ENCODE results near the gene FGF22.
"Not testable (repeated sequence)": the region's sequence is repeated elsewhere in the genome, so short reads cannot be mapped to it uniquely, and the experiment has no call there.

FGF22 gene

DNA sequence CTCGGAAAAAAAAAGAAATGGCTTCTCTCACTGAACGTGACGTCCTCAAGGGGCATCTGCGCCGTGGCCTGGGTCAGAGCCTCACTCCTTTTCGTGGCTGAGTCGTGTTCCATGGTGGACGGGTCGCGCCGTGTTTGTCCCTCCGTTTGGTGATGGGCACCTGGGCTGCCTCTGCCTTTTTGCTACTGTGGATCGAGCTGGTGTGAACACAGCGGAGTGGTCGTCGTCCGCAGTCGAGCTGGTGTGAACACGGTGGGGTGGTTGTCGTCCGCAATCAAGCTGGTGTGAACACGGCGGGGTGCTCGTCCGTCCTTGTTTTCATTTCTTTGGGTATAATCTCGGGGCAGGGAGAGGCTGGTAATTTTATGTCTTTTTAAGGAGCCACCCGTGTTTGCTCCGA lies 38.4 kb upstream of the FGF22 start:
- H3K9ac ChIP-seq (ENCODE audit: low read length), result no peak overlapping the region

DNA sequence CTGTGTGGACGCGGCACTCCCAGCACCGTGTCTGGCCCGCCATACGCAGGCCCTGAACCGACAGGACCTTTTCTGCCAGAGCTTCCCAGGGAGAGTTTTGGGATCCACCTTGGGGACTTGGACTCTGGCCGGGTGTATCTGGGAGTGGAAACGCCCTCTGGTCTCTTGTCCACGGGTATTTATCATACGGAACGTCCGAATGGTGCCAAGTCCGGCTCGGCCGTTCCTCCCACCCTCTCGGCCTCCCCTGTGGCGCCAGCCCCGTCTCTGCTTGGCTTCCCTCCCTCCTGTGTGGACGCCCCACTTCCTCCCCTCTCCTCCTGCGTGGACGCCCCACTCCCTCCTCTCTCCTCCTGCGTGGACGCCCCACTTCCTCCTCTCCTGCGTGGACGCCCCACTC lies 37.9 kb upstream of the FGF22 start:
- Histone ChIP-seq H3K27me3 (ENCODE audit: control insufficient read depth, insufficient read depth, low read length) (no peaks in the 10 kb centered on the region), H3K27ac (ENCODE audit: low read depth, low read length) (no peak overlapping the region), H3K4me1 (ENCODE audit: control insufficient read depth, insufficient read depth, low read length) (no peaks in the 10 kb centered on the region), H3K36me3 (ENCODE audit: control insufficient read depth, insufficient read depth, low read length) (no peaks in the 10 kb centered on the region), H3K9ac (ENCODE audit: low read length) (no peak overlapping the region), H3K4me3 (ENCODE audit: low read length) (no peak overlapping the region)

More for the DNA sequence above, 38.4 kb upstream of the FGF22 start:
- Histone ChIP-seq H3K27me3 (ENCODE audit: control insufficient read depth, insufficient read depth, low read length) (no peaks in the 10 kb centered on the region), H3K36me3 (ENCODE audit: control insufficient read depth, insufficient read depth, low read length) (no peaks in the 10 kb centered on the region), H3K4me1 (ENCODE audit: control insufficient read depth, insufficient read depth, low read length) (no peaks in the 10 kb centered on the region), H3K27ac (ENCODE audit: low read depth, low read length) (no peak overlapping the region), H3K4me3 (ENCODE audit: low read length) (no peak overlapping the region)

DNA sequence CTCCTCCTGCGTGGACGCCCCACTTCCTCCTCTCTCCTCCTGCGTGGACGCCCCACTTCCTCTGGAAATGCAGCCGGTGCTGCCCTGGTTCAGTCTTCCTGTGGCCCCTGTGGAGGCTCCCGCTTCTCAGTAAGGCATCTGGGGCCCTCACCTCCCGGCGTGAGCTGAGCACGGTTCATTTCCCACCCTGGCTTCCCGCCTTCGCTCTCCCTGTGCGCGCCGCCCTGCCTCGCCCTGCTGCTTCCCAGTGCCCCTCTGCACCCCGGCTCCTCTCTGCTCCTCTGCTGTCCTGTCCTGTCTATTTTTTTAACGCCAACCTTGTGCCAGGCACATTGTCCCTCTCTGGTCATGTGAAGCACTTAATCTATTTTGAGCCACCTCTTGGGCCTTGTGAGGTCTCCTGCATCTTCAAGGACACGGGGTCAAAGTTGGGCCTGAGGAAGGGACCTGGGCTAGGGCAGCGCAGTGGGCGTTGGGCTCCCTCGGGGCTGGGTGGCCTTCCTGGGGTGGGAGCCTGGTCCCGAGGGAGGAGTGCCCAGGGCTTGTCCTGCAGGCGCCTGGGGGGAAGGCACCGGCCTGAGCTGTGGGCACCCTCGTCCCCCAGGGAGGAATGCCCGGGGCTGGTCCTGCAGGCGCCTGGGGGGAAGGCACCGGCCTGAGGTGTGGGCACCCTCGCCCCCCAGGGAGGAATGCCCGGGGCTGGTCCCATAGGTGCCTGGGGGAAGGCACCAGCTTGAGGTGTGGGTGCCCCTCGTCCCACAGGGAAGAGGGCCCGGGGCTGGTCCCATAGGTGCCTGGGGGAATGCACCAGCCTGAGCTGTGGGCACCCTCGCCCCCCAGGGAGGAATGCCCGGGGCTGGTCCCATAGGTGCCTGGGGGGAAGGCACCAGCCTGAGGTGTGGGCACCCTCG lies 37.0 kb upstream of the FGF22 start:
- Histone ChIP-seq H3K36me3 (ENCODE audit: control insufficient read depth, insufficient read depth, low read length) (no peaks in the 10 kb centered on the region), H3K9ac (ENCODE audit: low read length) (no peak overlapping the region), H3K4me3 (ENCODE audit: low read length) (no peak overlapping the region), H3K4me1 (ENCODE audit: control insufficient read depth, insufficient read depth, low read length) (no peaks in the 10 kb centered on the region), H3K27ac (ENCODE audit: low read depth, low read length) (no peak overlapping the region), H3K27me3 (ENCODE audit: control insufficient read depth, insufficient read depth, low read length) (no peaks in the 10 kb centered on the region)

DNA sequence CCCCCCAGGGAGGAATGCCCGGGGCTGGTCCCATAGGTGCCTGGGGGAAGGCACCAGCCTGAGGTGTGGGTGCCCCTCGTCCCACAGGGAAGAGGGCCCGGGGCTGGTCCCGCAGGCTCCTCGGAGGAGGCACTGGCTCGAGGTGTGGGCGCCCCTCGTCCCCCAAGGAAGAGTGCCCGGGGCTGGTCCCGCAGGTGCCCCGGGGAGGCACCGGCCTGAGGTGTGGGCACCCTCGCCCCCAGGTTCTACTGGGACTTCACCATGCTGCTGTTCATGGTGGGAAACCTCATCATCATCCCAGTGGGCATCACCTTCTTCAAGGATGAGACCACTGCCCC lies 36.4 kb upstream of the FGF22 start:
- not testable (repeated sequence) for H3K4me3 ChIP-seq (ENCODE audit: low read length); H3K27ac ChIP-seq (ENCODE audit: low read depth, low read length); H3K4me1 ChIP-seq (ENCODE audit: control insufficient read depth, insufficient read depth, low read length); H3K36me3 ChIP-seq (ENCODE audit: control insufficient read depth, insufficient read depth, low read length); H3K27me3 ChIP-seq (ENCODE audit: control insufficient read depth, insufficient read depth, low read length); H3K9ac ChIP-seq (ENCODE audit: low read length)

DNA sequence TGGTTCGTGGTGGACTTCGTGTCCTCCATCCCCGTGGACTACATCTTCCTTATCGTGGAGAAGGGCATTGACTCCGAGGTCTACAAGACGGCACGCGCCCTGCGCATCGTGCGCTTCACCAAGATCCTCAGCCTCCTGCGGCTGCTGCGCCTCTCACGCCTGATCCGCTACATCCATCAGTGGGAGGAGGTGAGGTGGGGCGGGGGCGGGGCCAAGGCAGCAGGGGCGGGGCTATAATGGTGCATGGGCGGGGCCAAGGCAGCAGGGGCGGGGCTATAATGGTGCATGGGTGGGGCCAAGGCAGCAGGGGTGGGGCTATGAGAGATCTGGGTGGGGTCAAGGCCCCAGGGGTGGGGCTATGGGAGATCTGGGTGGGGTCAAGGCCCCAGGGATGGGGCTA lies 35.9 kb upstream of the FGF22 start:
- H3K27me3 ChIP-seq (ENCODE audit: control insufficient read depth, insufficient read depth, low read length); H3K27ac ChIP-seq (ENCODE audit: low read depth, low read length); H3K4me1 ChIP-seq (ENCODE audit: control insufficient read depth, insufficient read depth, low read length): not testable (repeated sequence)

DNA sequence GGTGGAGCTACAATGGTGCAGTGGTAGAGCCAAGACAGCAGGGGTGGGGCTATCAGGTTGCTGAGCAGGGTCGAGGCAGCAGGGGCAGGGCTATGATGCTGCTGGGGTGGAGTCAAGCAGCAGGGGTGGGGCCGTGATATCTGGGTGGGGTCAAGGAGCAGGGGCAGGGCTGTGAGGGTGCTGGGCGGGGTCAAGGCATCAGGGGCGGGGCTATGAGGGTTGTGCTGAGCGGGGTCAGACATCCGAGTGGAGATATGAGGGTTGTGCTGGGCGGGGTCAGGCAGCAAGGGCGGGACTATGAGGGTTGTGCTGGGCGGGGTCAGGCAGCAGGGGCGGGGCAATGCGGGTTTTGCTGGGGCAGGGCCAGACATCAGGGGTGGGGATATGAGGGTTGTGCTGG lies 35.3 kb upstream of the FGF22 start:
- Histone ChIP-seq H3K27ac (ENCODE audit: low read depth, low read length) (no peak overlapping the region), H3K36me3 (ENCODE audit: control insufficient read depth, insufficient read depth, low read length) (no peaks in the 10 kb centered on the region), H3K4me1 (ENCODE audit: control insufficient read depth, insufficient read depth, low read length) (no peaks in the 10 kb centered on the region), H3K4me3 (ENCODE audit: low read length) (no peak overlapping the region), H3K27me3 (ENCODE audit: control insufficient read depth, insufficient read depth, low read length) (no peaks in the 10 kb centered on the region), H3K9ac (ENCODE audit: low read length) (no peak overlapping the region)

More for the DNA sequence above, 35.9 kb upstream of the FGF22 start:
- not testable (repeated sequence) for H3K9ac ChIP-seq (ENCODE audit: low read length); H3K4me3 ChIP-seq (ENCODE audit: low read length); H3K36me3 ChIP-seq (ENCODE audit: control insufficient read depth, insufficient read depth, low read length)

DNA sequence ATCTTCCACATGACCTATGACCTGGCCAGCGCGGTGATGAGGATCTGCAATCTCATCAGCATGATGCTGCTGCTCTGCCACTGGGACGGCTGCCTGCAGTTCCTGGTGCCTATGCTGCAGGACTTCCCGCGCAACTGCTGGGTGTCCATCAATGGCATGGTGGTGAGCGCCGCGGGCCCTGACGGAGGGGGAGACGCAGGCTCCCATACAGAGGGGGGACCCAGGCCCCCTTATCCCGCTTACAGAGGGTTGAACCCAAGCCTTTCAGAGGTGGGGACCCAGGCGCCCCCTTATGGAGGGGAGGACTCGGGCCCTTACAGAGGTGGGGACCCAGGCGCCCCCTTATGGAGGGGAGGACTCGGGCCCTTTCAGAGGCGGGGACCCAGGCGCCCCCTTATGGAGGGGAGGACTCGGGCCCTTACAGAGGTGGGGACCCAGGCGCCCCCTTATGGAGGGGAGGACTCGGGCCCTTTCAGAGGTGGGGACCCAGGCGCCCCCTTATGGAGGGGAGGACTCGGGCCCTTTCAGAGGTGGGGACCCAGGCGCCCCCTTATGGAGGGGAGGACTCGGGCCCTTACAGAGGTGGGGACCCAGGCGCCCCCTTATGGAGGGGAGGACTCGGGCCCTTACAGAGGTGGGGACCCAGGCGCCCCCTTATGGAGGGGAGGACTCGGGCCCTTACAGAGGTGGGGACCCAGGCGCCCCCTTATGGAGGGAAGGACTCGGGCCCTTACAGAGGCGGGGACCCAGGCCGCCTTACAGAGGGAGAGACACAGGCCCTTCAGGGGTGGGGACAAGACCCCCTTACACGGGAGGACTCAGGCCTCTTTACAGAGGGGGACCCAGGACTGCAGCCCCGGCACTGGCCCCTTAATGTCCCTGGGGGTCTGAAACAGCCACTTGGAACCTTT lies 34.4 kb upstream of the FGF22 start:
- H3K9ac ChIP-seq (ENCODE audit: low read length); H3K4me1 ChIP-seq (ENCODE audit: control insufficient read depth, insufficient read depth, low read length); H3K27me3 ChIP-seq (ENCODE audit: control insufficient read depth, insufficient read depth, low read length); H3K36me3 ChIP-seq (ENCODE audit: control insufficient read depth, insufficient read depth, low read length); H3K4me3 ChIP-seq (ENCODE audit: low read length); H3K27ac ChIP-seq (ENCODE audit: low read depth, low read length): not testable (repeated sequence)

DNA sequence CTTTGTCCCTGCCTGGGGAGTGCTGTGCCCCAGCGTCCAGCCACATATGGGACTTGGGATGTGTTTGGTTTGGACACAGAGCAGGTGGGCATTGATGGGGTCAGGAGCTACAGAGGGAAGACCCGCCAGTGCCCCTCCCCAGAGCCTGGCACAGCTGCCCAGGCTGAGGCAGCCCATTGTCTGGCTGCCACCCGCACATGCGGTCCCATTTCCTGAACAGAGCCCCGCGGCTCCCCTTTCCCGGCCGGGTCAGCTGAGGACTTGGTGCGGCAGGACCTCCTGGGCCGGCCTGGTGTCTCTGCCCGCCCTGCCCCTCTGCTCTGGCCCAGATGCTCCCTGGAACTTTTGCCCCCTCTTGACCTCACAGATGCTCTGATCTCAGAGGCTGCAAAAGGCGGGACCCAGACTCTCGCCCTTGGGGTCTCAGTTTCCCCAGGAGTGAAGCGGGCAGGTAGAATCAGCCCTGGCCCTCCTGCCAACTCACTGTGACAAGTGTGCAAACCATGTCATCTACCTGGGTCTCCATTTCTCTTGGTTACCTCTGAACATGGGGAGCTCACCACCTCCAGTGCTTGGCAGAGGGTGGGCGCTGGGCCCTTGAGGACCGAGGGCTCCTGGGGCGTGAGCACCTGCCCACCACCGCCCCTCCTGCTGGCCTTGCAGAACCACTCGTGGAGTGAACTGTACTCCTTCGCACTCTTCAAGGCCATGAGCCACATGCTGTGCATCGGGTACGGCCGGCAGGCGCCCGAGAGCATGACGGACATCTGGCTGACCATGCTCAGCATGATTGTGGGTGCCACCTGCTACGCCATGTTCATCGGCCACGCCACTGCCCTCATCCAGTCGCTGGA lies 32.2 kb upstream of the FGF22 start:
- H3K4me3 ChIP-seq (ENCODE audit: low read length), result no peak overlapping the region
- H3K4me1 ChIP-seq (ENCODE audit: control insufficient read depth, insufficient read depth, low read length), result no peaks in the 10 kb centered on the region
- H3K36me3 ChIP-seq (ENCODE audit: control insufficient read depth, insufficient read depth, low read length), result no peaks in the 10 kb centered on the region
- H3K27ac ChIP-seq (ENCODE audit: low read depth, low read length), result no peak overlapping the region
- no peaks in the 10 kb centered on the region for H3K27me3 ChIP-seq (ENCODE audit: control insufficient read depth, insufficient read depth, low read length)
- H3K9ac ChIP-seq (ENCODE audit: low read length), result no peak overlapping the region

DNA sequence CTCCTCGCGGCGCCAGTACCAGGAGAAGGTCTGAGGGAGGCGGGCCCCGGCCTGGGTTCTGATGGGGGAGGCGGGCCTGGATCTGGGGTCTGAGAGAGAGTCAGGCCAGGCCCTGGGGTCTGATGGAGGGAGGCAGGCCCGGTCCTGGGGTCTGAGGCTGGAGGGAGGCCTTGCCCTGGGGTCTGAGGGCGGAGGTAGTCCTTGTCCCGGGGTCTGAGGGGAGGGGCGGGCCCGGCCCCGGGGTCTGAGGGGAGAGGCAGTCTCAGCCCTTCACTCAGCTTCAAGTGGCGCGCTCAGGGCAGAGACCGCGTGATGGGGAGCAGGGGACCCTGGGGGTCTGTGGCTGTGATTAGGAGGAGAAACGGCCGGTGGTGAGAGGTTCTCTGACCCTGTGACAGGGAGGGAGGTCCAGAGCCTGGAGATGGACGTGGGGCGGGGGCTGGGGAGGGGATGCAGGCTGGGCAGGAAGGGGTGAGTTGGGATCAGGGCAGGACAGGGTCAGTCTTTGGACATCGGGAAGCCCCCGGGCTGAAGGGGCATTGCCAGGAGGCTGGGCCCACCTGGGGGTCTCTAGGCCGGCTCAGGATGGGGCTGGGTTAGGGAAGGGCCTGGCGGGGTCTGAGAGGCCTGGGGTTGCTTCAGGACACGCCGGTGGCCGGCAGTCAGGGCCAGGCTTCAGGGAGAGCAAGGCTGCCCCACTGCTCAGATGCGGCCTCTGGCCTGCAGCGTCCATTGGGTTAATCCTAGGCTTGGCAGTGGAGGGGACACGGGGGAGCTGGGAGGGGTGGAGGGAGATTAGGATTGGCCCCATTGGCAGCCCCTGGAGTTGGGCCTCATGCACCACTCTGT lies 31.3 kb upstream of the FGF22 start:
- H3K27me3 ChIP-seq (ENCODE audit: control insufficient read depth, insufficient read depth, low read length), result no peaks in the 10 kb centered on the region
- no peak overlapping the region for H3K9ac ChIP-seq (ENCODE audit: low read length)
- H3K4me3 ChIP-seq (ENCODE audit: low read length), result no peak overlapping the region
- H3K4me1 ChIP-seq (ENCODE audit: control insufficient read depth, insufficient read depth, low read length), result no peaks in the 10 kb centered on the region
- H3K27ac ChIP-seq (ENCODE audit: low read depth, low read length), result no peak overlapping the region
- no peaks in the 10 kb centered on the region for H3K36me3 ChIP-seq (ENCODE audit: control insufficient read depth, insufficient read depth, low read length)

DNA sequence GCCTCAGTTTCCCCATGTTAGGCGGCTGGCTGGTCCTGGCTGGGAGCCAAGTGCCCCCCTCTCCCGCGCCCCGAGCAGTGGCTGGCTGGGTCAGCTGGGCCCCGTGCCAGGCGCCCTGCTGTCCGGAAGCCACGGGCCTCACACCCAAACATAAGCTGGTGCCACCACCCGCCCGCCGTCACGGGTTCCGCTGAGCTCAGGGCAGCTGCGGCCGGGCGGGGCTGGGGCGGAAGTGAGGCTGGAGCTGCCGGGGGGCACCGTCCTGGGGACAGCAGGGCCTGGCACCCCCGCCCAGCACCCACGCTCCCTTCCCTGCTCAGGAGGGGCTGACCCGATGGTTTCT lies 30.7 kb upstream of the FGF22 start:
- Histone ChIP-seq H3K27ac (ENCODE audit: low read depth, low read length) (no peak overlapping the region), H3K9ac (ENCODE audit: low read length) (no peak overlapping the region), H3K27me3 (ENCODE audit: control insufficient read depth, insufficient read depth, low read length) (no peaks in the 10 kb centered on the region), H3K36me3 (ENCODE audit: control insufficient read depth, insufficient read depth, low read length) (no peaks in the 10 kb centered on the region), H3K4me3 (ENCODE audit: low read length) (no peak overlapping the region), H3K4me1 (ENCODE audit: control insufficient read depth, insufficient read depth, low read length) (no peaks in the 10 kb centered on the region)

DNA sequence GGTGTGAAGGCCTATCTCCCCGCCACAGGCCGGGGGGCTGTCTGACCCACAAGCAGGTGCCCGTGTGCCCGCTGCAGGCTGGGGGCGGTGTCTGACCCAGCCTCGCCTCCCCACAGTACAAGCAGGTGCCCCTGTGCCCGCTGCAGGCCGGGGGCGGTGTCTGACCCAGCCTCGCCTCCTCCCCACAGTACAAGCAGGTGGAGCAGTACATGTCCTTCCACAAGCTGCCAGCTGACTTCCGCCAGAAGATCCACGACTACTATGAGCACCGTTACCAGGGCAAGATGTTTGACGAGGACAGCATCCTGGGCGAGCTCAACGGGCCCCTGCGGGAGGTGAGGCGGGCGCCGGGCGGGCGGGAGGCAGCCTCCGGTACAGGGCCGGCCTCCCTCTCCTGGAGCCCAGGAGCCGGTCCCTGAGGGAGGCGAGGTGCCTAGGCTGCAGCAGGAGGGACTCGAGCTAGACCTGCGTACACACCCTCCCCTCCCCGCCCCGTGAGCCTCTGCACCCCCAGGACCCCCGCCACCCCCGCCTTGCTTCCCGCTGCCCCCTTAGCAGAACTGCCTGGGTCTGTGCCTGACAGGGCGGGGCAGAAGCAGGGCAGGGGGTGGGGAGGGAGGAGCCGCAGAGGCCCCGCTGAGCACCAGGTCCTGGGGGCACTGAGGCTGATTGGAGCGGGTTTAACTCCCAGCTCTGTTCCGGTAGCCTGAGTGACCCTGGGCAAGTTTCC lies 29.4 kb upstream of the FGF22 start:
- Histone ChIP-seq H3K4me3 (ENCODE audit: low read length) (no peak overlapping the region), H3K27ac (ENCODE audit: low read depth, low read length) (no peak overlapping the region), H3K27me3 (ENCODE audit: control insufficient read depth, insufficient read depth, low read length) (no peaks in the 10 kb centered on the region), H3K36me3 (ENCODE audit: control insufficient read depth, insufficient read depth, low read length) (no peaks in the 10 kb centered on the region), H3K9ac (ENCODE audit: low read length) (no peak overlapping the region), H3K4me1 (ENCODE audit: control insufficient read depth, insufficient read depth, low read length) (no peaks in the 10 kb centered on the region)
